ENCODE results near the gene MAP4K2.
"Not testable (repeated sequence)": the region's sequence is repeated elsewhere in the genome, so short reads cannot be mapped to it uniquely, and the experiment has no call there.

The MAP4K2 gene

DNA sequence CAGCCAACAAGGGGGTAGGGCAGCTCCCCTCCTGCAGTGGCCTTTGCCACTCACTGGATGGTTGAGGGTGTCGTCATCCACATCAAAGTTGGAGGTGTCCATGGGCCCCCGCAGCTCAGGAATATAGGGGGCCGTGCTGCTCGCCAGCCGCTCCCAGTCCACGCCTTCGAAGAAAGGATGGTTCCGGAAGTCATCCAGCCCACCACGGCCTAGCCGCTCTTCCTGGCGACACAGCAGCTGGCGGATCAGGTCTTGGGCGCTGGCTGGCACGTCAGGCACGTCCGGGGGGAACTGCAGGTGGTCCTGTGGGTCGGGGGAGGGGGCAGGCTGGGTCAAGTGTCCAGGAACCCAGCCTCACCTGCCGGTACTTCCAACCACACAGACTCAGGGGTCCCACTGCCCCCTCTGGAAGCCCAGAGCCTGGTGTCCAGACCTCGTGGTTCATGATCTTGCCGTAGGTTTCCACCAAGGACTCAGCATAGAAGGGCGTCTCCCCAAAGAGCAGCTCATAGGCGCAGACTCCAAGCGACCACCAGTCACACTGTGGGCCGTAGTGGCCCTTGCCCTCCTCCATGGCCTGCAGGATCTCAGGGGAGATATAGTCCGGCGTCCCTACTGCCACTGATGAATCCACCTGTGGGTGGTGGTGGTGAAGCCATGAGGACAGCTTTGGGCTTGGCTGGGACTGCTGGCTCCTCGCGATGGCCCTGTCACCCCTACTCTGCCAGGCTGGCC is 35.8 kb upstream of the MAP4K2 start:
- DNase-seq, result no peak

DNA sequence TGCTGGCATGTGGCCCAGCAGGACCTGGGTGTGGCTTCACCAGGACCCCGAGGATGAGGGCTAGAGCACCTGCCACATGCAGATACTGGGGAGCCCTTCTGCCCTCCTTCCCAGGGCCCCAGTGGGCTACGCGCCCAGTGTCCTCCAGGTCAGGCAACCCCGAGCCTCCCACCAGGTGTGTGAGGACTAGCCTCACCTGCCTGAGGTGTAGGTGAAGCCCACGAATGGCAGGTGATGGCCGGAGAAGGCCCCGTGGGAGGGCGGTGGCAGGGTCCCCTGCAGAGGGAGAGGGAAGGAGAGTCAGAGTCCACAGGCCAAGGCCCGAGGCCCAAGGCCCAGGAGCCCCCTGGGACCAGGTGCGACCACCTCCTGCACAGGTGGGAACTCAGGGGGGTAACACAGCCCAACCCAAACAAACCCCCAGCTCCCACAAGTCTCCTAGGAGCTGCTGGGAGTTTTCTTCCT is 34.9 kb upstream of the MAP4K2 start:
- DNase-seq, result no peak

DNA sequence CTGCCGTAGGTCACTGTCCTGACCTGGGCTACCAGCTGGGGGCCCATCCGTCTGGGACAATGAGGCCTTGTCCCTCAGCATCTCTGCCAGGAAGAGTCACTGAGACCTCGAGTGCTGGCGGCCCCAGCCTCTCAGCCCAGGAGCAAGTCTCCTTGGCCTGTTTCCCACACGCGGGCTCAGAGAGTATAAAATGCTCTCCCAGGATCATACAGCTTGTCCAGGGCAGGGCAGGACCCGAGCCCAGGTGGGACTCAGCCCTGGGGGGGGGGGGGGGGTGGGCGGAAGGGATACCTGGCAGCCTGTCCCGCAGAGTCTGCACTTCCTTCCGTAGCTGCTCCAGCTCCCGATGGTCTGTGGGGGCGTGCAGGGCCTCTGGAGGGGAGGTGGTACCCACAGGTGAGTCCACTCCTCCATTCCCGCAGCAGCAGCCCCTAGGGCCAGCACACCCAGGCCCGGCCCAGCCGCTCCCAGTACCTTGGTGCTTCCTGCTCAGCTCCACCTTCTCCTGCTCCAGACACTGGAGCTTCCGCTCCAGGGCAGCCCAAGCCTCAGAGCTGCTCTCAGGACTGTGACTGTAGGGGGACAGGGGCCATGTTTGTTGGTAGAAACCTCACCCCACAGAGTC is 33.5 kb upstream of the MAP4K2 start:
- no peak for DNase-seq

DNA sequence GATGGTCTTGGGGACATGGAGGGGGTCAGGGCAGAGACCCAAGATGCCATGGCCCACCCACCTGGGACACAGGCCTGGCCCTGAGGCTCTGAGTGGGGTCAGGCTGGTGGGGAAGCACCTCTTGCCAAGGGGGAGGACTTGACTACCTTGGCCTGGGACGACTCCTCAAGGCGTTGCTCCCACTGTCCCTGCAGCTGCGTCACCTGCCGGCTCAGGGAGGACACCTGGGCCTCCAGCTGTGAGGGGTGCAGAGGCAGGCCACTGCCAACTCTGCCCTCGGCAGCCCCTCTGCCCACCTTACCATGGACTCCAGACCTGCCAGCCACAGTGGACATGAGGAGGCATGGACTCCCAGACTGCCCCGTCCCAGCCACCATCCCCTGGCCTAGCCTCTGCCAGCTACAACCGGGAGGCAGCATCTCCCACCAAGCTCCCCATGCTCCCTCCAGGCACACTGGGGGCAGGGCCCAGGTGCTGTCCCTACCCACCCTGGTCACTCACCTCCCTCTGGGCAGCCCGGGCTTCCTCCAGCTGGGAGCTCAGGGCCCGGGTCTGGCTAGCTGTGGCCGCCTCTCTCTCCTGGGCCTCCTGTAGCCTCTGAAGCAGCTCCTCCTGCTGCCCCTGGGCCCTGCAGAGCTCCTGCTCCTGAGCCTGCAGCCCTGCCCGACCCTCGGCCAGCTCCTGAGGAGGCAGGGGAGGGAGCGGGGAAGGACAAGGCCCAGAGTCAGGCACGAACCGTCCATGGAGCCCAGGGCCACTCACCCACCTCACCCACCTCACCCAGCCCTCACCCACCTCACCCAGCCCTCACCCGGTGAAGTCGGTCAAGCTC is 32.8 kb upstream of the MAP4K2 start:
- DNase-seq, result no peak

DNA sequence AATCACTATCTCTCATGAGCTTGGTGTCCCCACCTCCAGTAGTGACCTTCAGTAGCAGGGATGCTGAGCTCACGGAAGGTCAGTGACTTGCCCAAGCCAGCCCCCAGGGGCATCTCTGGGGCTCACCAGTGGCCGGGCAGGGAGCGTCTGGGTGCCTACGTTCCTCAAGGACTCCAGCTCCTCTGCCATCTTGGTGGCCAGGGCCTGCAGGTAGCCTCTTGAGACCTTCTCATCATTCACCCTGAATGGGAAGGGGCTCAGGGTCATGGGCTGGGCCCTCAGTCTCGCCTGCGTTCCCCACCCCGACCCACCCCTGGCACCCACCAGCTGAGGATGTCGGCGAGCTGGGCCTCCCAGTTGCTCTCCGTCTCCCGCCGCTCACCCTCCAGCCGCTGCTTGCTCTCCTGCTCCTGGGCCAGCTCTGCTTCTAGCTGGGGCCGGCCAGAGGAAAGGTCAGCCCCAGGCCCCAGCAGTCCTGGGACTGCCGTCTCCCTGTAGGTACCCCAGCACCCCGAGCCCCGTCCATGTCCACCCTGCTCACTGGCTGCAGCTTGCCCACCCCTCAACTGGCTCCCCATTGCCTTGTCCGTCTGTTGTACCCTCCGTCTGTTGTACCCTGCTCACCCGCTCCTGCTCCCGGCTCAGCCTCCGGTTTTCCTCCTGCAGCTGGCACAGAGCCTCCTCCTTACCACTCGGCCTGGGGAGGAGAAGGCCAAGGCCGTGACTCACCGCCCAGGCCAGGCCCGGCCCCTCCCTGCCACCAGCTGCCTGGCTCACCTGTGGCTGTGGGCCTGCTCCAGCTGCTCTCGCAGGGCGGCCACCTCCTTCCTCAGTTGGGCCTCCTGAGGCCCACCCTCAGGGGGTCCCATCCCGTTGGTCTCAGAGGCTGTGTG is 32.0 kb upstream of the MAP4K2 start:
- DNase-seq, result no peak

DNA sequence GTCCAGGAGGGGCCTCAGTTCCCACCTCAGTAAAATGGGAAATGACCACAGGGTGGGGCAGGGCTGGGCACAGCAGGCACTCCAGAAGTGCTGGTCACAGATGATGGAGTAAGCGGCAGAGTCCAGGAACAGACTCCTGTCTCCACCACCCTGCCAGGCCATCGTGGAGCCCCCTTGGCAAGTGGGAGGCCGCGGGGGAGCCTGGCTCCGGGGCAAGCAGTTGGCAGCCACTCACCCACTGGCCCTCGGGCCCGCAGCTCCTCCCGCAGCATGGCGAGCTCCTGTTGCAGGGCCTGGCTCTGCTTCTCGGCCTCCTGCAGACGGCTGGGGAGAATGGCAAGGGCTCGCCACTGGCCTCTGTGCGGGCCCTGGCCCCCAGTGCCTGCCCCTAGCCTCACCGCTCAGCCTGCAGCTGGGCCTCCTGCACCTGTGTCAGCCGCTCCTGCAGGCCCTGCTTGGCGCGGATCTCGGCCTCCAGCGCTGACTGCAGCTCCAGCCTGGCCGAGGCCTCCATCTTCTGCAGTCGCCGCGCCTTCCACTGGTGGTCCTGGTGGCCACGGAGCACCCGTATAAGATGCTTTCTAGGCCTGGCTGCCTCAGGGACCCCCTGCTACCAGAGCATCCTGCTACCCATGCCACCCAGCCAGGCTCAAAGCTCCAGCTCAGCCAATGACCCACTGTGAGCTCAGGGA is 31.2 kb upstream of the MAP4K2 start:
- DNase-seq, result no peak

DNA sequence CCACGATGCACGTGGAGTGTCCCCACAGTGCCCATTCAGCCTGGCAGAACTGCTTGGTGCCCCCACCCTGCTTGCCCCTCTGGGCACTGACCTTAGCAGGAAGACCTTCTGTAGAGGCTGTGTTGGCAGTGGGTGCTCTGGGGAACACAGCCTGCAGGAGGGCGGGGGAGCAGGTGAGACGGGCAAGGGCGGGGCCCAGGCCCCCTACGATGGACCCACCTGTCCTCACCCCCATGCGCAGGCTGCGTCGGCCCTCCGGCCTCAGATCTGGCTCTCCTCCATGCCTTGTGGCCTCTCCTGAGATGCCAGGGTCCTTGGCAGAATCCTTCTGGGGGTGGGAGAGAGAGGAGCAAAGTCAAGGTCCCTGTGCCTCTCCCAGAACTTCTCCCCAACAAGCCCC is 30.5 kb upstream of the MAP4K2 start:
- DNase-seq, result no peak

DNA sequence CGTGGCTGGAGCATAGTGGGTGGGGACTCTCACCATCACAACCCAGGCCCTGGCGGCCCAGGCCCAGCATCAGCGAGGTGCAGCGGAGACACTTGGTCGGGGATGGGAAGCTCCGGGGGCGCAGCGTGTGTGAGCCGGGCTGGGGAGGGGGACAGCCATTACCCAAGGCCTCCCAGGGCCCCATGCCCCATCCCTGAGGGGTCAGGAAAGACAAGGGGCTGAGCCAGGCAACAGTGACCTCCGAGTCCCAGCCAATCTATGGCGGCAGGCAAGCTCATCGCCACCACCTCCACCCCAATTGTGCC is 30.1 kb upstream of the MAP4K2 start:
- no peak for DNase-seq

DNA sequence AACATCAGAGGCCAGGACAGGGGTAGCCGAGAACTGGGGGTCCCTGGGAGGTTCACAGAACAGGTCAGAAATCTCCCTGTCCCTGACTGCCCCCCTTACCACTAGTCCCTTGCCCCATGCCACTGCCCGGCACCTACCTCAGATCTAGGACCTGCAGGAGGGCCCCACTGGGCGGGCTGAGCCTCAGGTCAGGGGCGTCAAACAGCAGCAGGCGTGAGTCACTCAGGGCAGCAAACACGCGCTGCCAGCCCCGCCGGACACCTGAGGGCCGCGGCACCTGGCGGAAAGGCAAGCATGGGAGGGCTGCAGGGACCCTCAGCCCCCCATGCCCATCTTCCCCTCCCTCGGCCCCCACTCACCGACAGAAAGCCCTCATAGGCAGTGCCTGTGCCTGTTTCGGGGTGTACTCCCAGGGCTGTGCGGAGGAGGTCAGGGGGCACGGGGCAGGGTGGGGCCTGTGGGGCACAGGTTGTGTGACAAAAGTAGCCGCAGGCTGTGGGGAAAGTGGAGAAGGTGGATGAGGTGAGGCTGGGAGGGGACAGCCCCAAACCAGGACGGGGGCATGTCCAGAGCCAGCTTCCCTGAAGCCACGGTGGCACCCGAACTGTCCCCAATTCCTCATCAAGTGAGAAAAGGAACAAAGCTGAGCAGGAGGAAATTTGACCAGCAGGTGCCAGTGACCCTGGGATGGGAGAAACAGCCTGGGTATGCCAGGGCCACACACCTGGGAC is 29.6 kb upstream of the MAP4K2 start:
- no peak for DNase-seq

DNA sequence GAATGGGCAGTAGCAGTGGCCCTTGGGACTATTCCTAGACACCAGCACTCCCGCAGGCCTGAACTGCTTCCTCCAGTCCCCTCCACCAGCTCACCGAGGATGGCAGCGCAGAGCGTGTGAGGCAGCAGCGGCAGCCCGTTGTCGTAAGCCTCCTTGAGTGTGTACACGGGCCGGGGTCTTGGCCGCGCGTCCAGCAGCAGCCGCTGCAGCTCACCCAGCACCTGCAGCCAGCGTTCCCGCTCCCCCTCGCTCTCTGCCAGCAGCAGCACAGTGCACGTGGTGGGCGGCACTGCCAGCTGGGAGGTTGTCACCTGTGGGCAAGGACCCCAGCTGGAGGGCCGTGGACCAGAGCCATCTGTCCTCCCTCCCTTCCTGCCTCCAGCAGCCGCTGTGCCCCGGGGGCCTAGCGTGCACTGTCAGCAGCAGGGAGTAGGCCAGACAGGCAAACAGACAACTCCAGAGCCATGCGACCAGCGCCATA is 28.4 kb upstream of the MAP4K2 start:
- no peak for DNase-seq

DNA sequence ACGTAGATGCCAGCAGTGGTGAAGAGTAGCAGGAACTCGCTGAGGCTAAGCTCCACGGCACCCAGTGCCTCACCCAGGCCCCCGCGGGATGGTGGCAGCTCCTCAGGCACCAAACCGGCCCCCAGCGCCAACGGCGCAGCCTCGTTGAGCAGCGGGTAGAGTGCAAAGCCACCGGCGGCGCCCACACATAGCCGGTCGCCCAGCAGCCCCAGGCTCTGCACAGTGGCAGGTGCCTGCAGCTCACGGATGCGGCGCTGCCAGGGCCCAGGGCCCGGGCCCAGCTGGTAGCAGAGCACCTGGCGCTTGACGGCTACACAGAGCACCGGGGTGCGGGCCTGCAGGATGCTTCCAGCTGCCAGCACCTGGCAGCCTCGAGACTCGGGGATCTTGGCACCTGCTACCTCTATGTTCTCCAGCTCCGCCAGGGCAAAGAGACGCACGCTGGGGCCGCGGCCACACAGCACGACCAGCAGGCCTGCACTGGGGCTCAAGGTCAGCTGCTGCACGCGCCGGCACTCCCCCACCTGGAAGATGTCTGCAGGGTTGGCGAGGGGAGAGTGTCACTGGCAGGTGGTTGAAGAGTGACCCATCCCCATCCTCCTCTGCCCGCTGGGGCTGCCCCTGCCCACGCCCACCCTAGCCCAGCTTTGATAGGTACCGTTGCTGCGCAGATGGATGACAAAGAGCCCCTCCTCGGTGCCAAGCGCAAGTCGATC is 26.7 kb upstream of the MAP4K2 start:
- no peak for DNase-seq

DNA sequence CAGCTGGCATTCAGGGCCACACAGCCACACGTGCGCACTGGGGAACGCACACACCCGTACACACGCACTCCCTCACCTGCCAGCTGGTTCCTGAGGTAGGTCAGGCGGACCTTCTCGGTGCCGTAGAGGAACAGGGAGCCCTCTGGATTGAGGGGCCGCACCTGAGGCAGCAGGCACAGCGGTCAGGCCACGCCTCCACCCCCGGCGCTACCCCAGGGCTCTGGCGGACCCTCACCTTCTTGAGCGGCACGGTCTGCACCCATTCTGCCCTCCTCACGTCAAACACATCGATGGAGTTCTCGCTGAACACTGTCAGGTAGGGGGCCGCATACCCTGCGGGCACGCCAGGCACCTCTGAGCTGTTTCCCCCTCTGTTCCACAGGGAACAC is 24.4 kb upstream of the MAP4K2 start:
- no peak for DNase-seq

DNA sequence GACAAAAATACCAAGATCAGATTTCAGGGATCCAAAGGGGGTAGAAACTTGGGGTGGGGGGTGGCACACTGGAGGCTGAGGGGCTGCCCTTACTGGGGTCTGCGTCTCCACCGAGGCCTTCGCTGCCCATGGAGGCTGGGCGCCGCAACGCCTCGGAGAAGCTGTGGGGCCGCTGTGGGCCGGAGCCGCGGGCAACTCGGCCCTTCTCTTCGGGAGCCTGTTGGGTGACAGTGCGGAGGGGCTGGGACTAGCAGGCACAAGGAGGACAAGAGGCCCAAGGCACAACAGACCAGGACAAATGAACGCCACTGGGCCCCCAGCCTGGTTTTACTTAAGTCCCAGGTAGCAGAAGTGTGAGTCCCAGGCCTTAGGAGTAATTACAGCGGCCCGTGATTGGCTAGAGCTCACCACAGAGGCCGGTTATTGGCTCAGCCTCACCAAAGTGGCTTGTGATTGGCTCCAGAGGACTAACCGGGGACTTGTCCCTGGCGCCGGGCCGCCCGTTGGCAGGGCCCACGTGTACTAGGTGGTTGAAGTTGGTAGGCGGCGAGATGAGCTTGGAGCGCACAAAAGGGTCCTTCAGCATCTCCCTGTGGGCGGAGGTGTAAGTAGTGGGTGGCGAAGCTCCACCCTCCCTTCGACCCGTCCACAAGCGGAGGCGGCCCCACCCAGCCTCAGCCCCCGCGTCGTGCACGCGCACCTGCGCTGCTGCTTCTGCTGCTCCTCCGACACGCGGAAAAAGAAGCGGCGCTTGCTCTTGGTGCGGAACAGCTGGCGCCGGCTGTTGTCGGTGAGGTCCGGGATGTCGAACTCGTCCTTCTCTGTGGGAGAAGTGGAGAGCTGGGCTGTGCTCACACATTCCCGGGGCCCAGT is 23.8 kb upstream of the MAP4K2 start:
- DNase-seq, result no peak

DNA sequence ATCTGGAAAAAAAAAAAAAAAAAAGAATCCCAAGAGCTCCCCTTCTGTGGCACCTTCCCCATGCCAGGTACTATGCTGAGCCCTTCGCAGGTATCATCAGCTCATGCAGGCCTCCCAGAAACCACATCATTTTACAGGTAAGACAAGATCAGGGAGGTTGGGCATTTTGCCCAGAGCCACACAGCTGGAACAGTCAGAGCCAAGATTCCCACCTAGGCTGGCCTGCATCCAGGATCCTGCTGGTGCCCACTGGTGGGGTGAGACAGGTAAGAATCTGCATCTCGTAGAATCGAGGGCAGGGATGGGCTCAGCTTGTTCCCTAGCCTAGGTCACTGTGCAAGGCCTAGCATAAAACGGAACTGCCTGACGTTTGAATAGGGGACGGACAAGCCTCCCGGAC is 23.0 kb upstream of the MAP4K2 start:
- DNase-seq, result no peak

DNA sequence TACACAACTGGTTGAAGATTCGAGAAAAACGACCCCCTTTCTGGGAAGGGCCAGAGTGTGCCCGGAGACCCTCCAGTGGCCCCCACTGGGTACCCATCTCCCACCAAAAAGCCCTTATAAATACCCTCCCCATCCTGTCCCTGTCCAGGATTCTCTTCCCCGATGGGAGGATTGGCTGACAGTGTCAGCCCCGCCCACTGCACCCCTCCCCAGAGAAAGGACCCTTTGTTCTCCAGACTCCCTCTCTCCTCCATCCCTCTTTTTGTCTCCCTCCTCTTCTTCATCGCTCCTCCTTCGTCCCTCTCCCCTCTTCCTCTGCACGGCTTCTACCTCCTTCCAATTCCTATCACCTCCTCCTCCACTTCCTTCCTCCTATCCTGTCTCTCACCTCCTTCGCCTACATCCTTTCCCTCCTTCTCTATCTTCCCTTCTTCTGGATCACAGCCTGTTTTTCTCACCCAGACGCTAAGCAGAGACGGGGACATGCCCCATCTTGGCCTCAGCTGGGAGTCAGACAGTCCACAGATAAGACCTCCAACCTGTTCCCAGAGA is 20.6 kb upstream of the MAP4K2 start:
- no peak for DNase-seq

DNA sequence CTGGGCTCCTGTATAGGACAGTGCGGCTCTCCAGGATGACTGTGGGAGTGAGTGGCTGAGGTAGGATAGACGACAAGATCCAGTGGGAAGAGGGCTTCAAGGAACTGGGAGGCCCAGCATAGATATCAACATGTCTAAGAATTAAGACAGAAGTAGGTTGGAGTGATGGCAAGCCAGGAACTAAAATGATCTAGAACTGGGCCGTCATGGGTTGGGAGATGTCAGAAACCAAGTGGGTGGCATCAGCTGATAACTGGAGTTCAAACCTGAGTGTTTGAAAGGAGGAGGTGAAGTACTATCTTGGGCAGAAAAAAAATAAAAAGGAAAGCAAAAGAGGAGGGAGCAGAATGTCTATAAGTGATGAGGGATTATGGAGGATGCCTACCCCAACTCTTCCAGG is 14.5 kb upstream of the MAP4K2 start:
- no peak for DNase-seq

DNA sequence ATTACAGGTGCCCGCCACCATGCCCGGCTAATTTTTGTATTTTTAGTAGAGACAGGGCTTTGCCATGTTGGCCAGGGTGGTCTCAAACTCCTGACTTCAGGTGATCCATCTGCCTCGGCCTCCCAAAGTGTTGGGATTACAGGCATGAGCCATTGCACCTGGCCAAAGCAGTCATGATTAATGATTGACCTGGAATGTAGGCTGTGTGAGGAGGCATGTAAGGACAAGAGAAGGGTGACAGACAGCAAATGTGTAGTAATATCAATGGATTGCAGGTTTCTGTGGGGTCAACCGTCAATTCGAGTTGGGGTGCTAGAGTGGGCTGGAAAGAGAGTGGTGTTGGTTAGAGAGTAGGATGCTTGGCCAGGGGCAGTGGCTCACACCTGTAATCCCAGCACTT is 12.4 kb upstream of the MAP4K2 start:
- DNase-seq, result not testable (repeated sequence)

DNA sequence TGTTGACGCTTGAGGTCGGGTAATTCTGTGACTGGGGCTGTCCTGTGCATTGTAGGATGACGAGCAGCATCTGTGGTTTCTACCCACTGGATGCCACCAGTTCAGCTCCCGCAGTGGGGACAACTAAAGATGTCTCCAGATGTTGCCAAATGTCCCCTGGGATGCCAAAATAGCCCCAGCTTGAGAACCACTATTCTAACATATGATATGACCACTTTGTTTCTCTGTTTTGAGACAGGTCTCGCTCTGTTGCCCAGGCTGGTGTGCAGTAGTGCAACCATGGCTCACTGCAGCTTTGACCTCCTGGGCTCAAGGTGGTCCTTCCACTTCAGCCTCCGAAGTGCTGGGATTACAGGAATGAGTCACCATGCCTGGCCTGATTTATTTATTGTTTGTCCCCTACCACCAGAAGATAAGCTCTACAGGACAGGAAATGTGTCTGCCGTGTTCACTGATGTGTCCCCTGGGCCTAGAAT is 11.7 kb upstream of the MAP4K2 start:
- DNase-seq, result no peak

DNA sequence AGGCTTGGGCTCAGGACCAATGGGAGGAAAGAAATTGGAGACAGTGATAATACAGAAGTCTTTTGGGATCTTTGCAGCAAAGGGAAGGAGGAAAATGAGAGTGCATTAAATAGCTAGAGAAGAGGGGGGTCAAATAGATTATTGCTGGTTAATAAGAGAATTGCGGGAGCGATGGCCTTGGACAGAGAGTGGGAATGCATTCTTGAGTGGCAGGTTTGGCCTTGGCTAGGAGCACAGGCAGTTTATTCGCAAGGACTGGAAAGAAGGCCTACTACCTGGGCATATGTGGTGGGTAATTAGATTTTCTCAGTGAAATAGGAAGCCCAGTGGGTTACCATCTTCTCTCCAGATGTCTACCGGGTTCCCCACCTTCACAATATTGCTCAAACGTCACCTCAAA is 10.8 kb upstream of the MAP4K2 start:
- DNase-seq, result no peak

Measured in activated CD4-positive, alpha-beta T cell treated with anti-CD3 and anti-CD28 coated beads, Interleukin-2, amount 50 U/mL, for 4 hours (primary cell).